Coronary artery (tissue), 2 donors: ENCODE measurements around the gene PICALM.
"Not testable (repeated sequence)": the region's sequence is repeated elsewhere in the genome, so short reads cannot be mapped to it uniquely, and the experiment has no call there.

Experiments
- DNase-seq: peaks from one replicate; pipeline ENCODE4 v3.0.0-alpha.2; 2017; ENCODE audit warnings: low spot score
- H3K27ac ChIP-seq, 2 donors: fragments of 200-600 bp; sonication (generic); one replicate each; pipeline ENCODE4 v1.5.1; 2016 to 2019
- H3K4me3 ChIP-seq: fragments of 200-600 bp; sonication (generic); 2 replicates; pipeline ENCODE4 v1.5.1; 2016; ENCODE audit warnings: mild to moderate bottlenecking, moderate library complexity
- TF ChIP-seq, protein P1 (sequence below): fragments of 200-600 bp; sonication (generic); IDR thresholded peaks from one replicate; pipeline ENCODE4 v1.5.1; 2019; ENCODE audit warnings: antibody characterized with exemption

PICALM gene

DNA sequence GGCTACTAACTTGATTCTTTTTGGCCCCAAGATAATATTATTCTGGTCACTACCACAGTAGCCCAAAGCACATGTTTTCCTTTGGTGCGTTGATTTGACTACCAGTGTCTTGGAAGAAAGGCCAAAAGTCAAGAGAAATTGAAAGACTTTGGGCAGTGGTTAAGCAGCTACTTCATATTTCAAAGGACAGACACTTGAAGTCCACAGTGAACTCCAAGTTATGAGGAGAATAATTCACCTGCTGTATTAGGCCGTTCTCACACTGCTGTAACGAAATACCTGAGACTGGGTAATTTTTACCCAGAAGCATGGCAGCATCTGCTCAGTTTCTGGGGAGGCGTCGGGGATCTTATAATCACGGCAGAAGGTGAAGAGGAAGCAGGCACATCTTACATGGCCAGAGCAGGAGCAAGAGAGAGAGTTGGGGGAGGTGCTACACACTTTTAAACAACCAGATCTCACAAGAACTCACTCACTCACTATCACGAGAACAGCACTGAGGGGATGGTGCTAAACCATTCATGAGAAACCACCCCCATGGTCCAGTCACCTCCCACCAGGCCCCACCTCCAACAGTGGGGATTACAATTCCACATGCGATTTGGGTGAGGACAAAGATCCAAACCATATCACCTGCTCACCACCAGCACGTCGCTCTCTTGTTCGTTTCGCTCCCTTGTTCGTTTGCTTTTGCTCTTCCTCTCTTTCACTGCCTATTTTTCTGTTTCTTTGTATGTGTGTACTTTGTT is 40.2 kb upstream of the PICALM start:
- DNase-seq: no peak
- TF ChIP-seq, protein P1, sequence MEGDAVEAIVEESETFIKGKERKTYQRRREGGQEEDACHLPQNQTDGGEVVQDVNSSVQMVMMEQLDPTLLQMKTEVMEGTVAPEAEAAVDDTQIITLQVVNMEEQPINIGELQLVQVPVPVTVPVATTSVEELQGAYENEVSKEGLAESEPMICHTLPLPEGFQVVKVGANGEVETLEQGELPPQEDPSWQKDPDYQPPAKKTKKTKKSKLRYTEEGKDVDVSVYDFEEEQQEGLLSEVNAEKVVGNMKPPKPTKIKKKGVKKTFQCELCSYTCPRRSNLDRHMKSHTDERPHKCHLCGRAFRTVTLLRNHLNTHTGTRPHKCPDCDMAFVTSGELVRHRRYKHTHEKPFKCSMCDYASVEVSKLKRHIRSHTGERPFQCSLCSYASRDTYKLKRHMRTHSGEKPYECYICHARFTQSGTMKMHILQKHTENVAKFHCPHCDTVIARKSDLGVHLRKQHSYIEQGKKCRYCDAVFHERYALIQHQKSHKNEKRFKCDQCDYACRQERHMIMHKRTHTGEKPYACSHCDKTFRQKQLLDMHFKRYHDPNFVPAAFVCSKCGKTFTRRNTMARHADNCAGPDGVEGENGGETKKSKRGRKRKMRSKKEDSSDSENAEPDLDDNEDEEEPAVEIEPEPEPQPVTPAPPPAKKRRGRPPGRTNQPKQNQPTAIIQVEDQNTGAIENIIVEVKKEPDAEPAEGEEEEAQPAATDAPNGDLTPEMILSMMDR: no peak
- no peak overlapping the region for H3K4me3 ChIP-seq
- H3K27ac ChIP-seq: no peak overlapping the region

DNA sequence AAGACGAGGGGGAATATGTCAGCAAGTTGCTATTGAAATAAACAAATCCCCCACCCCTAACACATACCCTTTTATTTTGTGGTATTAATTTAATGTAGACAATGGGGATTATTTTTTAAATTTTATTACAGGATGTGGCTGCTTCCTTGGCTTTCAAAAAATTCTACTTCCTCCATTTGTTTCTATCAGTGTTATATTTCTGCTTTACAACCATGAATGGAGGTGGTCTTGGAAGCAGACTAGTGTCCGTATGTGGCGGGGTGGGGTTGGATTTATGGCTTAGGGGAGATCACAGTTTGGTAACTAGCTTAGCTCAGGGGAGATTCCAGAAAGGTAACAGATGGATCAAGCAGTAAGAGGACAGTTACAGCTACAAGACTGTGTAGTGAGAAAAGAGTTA is 39.3 kb upstream of the PICALM start:
- TF ChIP-seq, protein P1: no peak
- no peak overlapping the region for H3K27ac ChIP-seq
- H3K4me3 ChIP-seq: no peak overlapping the region
- no peak for DNase-seq

DNA sequence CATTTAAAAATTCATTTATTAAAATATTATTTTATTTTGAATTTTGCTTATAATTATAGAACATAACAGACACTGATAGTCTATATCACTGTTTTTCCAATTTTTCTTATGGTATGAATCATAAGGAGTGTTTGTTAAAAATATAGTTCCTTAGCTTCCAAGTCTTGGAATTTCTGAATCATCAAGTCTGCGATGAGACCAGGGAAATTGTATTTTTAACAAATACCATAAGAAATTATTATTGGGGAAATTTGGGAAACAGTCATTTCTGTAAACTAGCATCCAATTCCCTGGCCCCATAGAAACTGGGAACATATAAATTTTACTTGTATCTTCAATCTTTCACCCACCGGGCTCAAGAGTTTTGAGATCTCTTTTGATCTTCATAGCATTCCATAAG is 38.0 kb upstream of the PICALM start:
- TF ChIP-seq, protein P1: no peak
- DNase-seq: no peak
- Histone ChIP-seq H3K27ac (no peak overlapping the region), H3K4me3 (no peak overlapping the region)

DNA sequence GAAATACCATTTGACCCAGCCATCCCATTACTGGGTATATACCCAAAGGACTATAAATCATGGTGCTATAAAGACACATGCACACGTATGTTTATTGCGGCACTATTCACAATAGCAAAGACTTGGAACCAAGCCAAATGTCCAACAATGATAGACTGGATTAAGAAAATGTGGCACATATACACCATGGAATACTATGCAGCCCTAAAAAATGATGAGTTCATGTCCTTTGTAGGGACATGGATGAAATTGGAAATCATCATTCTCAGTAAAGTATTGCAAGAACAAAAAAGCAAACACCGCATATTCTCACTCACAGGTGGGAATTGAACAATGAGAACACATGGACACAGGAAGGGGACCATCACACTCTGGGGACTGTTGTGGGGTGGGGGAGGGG is 37.1 kb upstream of the PICALM start:
- not testable (repeated sequence) for H3K4me3 ChIP-seq, DNase-seq, H3K27ac ChIP-seq

DNA sequence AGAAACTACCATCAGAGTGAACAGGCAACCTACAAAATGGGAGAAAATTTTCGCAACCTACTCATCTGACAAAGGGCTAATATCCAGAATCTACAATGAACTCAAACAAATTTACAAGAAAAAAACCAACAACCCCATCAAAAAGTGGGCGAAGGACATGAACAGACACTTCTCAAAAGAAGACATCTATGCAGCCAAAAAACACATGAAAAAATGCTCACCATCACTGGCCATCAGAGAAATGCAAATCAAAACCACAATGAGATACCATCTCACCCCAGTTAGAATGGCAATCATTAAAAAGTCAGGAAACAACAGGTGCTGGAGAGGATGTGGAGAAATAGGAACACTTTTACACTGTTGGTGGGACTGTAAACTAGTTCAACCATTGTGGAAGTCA is 36.7 kb upstream of the PICALM start:
- H3K4me3 ChIP-seq, H3K27ac ChIP-seq, DNase-seq: not testable (repeated sequence)

DNA sequence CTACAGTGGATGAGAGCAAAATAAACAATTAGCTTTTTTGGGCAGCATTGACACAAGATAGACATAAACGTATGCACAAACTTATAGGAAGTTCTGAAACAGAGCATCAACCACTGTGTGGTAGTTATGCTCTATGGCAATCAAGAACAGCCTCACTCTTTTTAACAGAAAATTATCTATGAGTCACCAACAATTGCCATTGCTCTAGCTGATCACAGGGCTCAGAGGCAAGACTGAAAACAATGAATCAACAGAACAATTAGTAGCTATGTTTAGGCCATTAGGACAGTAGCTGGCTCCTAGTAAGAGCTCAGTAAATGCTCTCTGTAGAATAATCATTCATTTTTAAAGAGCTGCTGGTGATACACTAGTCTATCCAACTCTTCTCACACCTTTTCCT is 34.9 kb upstream of the PICALM start:
- Histone ChIP-seq H3K27ac (no peak overlapping the region), H3K4me3 (no peak overlapping the region)
- TF ChIP-seq, protein P1: no peak
- DNase-seq: no peak

DNA sequence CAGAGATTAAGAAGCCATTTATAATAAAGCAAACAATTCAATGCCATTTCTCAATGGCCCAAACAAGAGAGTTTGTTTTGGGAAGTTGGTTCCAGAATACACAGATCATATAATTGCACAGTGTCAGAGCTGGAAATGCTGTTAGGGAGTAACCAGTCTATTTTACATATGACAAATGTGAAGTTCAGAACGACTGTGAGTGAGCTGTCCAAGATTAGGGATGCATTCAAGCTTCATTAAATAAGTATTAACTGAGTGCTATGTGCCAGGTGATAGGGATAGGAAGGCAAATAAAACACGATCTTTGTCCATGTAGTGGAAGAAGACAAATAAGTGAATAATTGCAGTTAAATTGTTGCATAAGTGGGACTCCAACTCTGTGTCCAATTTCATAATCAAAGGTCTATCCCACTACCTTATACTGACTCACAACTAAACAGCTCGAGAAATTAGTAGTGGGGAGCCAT is 33.1 kb upstream of the PICALM start:
- TF ChIP-seq, protein P1: no peak
- DNase-seq: no peak
- no peak overlapping the region for H3K27ac ChIP-seq
- no peak overlapping the region for H3K4me3 ChIP-seq

DNA sequence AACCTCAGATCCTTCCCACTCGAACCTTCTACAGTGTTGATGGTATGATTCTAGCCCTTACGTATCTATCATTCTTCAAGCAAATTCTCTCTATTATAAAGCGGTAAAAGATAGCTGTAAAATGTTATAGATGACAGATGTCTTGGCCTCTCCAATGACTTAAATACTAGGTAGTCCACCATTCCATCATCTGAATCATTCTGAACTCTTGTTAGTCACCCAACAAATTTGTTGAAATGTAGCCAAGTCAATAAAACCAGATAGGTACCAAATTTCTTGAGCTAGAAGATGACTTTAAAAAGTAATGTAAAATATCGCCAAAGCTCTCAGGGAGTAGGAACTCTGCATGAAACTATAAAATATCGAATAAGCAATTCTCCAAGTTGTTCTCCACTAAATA is 32.6 kb upstream of the PICALM start:
- H3K27ac ChIP-seq: no peak overlapping the region
- H3K4me3 ChIP-seq: no peak overlapping the region
- TF ChIP-seq, protein P1: no peak
- DNase-seq: no peak
